B cell (primary cell): ENCODE measurements around the gene NFAT5. TPM values are rescaled to one million over a fixed set of nuclear protein-coding genes. Genes with fewer than 3 reads are reported as not detected.
A peak's percentile ranks its signal among the peaks of the same experiment; 100 is the strongest.

ENCODE experiments used
- ATAC-seq: fragments of 200-7000 bp; cut with Tn5 transposase; one replicate; pipeline ENCODE4 v1.10.0; 2021; ENCODE audit warnings: low read depth, mild to moderate bottlenecking, moderate number of reproducible peaks, moderate library complexity
- CTCF ChIA-PET: fragments of 350-600 bp; sonication (Branson Sonifier 250); formaldehyde crosslinking; loops from one replicate; lab custom pipeline; 2021; ENCODE audit warnings: antibody characterized with exemption, inconsistent platforms; lab: Charles Lee
- POLR2A ChIA-PET: fragments of 350-600 bp; sonication (Branson Sonifier 250); formaldehyde crosslinking; loops from one replicate; lab custom pipeline; 2021; ENCODE audit warnings: antibody characterized with exemption; lab: Charles Lee
- DNase-seq: peaks from one replicate; pipeline ENCODE4 v3.0.0; 2013
- H2AFZ ChIP-seq: 2 replicates; pipeline ENCODE4 v1.6.1; 2012; ENCODE audit warnings: mild to moderate bottlenecking, low read depth, low read length; ENCODE audit not compliant: insufficient read depth, poor library complexity, severe bottlenecking
- H3K27ac ChIP-seq, 2 donors: 1 replicate in 1 of 2; 2 replicates in 1 of 2; pipeline ENCODE4 v1.5.1; 2012 to 2013; ENCODE audit warnings: low read length in 2 of 2, mild to moderate bottlenecking in 2 of 2, moderate library complexity in 1 of 2
- H3K27me3 ChIP-seq, 4 experiments: fragments of 200-600 bp in 1 of 4; sonication (generic) in 1 of 4; replicated peaks in 1 of 4; 1 replicate in 2 of 4; 2 replicates in 2 of 4; pipeline versions ENCODE4 v1.6.1 to v1.7.0; 2013 to 2016; ENCODE audit warnings: low read length in 3 of 4, mild to moderate bottlenecking in 2 of 4, mixed read lengths in 1 of 4, moderate library complexity in 1 of 4; ENCODE audit not compliant: insufficient read depth in 4 of 4, control insufficient read depth in 3 of 4; ENCODE audit errors: control extremely low read depth in 1 of 4
- H3K36me3 ChIP-seq, 2 experiments: replicated peaks in 1 of 2; 1 replicate in 1 of 2; 2 replicates in 1 of 2; pipeline versions ENCODE4 v1.6.1 to v1.7.1; 2013; ENCODE audit warnings: low read length in 1 of 2; ENCODE audit not compliant: insufficient read depth in 2 of 2, control insufficient read depth in 1 of 2; ENCODE audit errors: control extremely low read depth in 1 of 2, extremely low read depth in 1 of 2
- H3K4me1 ChIP-seq, 2 donors: fragments of 200-600 bp in 1 of 2; sonication (generic) in 1 of 2; 1 replicate in 1 of 2; 2 replicates in 1 of 2; pipeline versions ENCODE4 v1.5.1 to v1.6.1; 2013 to 2017; ENCODE audit warnings: low read length in 2 of 2; ENCODE audit not compliant: control insufficient read depth in 2 of 2, insufficient read depth in 2 of 2
- H3K4me2 ChIP-seq: replicated peaks from 2 replicates; pipeline ENCODE3; 2012; ENCODE audit warnings: mild to moderate bottlenecking, low read depth, low read length; ENCODE audit not compliant: poor library complexity, severe bottlenecking
- H3K4me3 ChIP-seq, 5 experiments: fragments of 200-600 bp in 1 of 5; sonication (generic) in 1 of 5; 1 replicate in 3 of 5; 2 replicates in 2 of 5; pipeline versions ENCODE4 v1.5.1 to v1.7.0; 2011 to 2016; ENCODE audit warnings: low read length in 4 of 5, mild to moderate bottlenecking in 4 of 5, low read depth in 2 of 5, control low read depth in 1 of 5, moderate library complexity in 1 of 5; ENCODE audit not compliant: insufficient read depth in 1 of 5; ENCODE audit errors: control extremely low read depth in 1 of 5, extremely low read depth in 1 of 5
- H3K79me2 ChIP-seq: fragments of 200-600 bp; sonication (generic); one replicate; pipeline ENCODE4 v1.6.0; 2016; ENCODE audit warnings: low read length; ENCODE audit not compliant: control insufficient read depth, insufficient read depth
- H3K9ac ChIP-seq: fragments of 200-600 bp; sonication (generic); 2 replicates; pipeline ENCODE4 v1.6.1; 2017; ENCODE audit warnings: mild to moderate bottlenecking, low read length, moderate library complexity
- H3K9me3 ChIP-seq, 3 donors: one replicate each; pipeline versions ENCODE4 v1.6.1 to v1.7.1; 2013; ENCODE audit warnings: low read length in 2 of 3; ENCODE audit not compliant: control insufficient read depth in 2 of 3, insufficient read depth in 1 of 3; ENCODE audit errors: control extremely low read depth in 1 of 3
- H4K20me1 ChIP-seq: 2 replicates; pipeline ENCODE4 v1.6.0; 2012; ENCODE audit warnings: mild to moderate bottlenecking, low read length; ENCODE audit not compliant: insufficient read depth, control insufficient read depth, poor library complexity, severe bottlenecking
- H3K27ac Mint-ChIP-seq: one replicate; pipeline ENCODE4 v1.8.0; 2021; ENCODE audit warnings: mixed read lengths
- H3K27me3 Mint-ChIP-seq: one replicate; pipeline ENCODE4 v1.8.0; 2021; ENCODE audit warnings: mixed read lengths
- H3K4me1 Mint-ChIP-seq: one replicate; pipeline ENCODE4 v1.8.0; 2021; ENCODE audit warnings: mixed read lengths
- H3K4me3 Mint-ChIP-seq: one replicate; pipeline ENCODE4 v1.8.0; 2021; ENCODE audit warnings: mixed read lengths
- H3K9me3 Mint-ChIP-seq: one replicate; pipeline ENCODE4 v1.8.0; 2022; ENCODE audit warnings: mixed read lengths; ENCODE audit not compliant: insufficient read depth
- EZH2 ChIP-seq: IDR thresholded peaks from 2 replicates; pipeline ENCODE4 v1.6.1; 2012; ENCODE audit warnings: borderline replicate concordance, low read depth, mild to moderate bottlenecking, moderate library complexity, low read length; ENCODE audit not compliant: insufficient read depth, poor library complexity, severe bottlenecking
- WGBS: methylation state at CpG from one replicate; pipeline ENCODE4 v1.1.5; 2013; ENCODE audit warnings: missing lambda C conversion rate; ENCODE audit not compliant: insufficient coverage; 5-methylcytosine and 5-hydroxymethylcytosine counted together
- intact Hi-C: fragments of 100-400 bp; cut with micrococcal nuclease; formaldehyde crosslinking; loops from one replicate; pipeline ENCODE4 v1.10.0; 2022
- polyA plus RNA-seq: library from polyadenylated mRNA; depleted of rRNA; stranded (reverse); fragments of >200 nt; gene quantifications from 2 replicates; pipeline ENCODE4 v1.2.3, GENCODE V29; 2012
- total RNA-seq, 2 donors: library from RNA; stranded (reverse); fragments of 120-200 nt in 1 of 2; gene quantifications; 1 replicate in 1 of 2; 2 replicates in 1 of 2; pipeline versions ENCODE4 v1.2.3 to v1.2.4, GENCODE V29; 2013 to 2022
- TF ChIP-seq, protein P1 (sequence below): fragments of 200-600 bp; IDR thresholded peaks from one replicate; pipeline ENCODE4 v1.8.0; 2022; ENCODE audit warnings: antibody characterized with exemption, mild to moderate bottlenecking

Gene NFAT5
- total and polyA plus RNA-seq, 2 donors (not counting 1 experiment from before 2014, with no cell fraction given) = 6.3 to 50.0 TPM

DNA sequence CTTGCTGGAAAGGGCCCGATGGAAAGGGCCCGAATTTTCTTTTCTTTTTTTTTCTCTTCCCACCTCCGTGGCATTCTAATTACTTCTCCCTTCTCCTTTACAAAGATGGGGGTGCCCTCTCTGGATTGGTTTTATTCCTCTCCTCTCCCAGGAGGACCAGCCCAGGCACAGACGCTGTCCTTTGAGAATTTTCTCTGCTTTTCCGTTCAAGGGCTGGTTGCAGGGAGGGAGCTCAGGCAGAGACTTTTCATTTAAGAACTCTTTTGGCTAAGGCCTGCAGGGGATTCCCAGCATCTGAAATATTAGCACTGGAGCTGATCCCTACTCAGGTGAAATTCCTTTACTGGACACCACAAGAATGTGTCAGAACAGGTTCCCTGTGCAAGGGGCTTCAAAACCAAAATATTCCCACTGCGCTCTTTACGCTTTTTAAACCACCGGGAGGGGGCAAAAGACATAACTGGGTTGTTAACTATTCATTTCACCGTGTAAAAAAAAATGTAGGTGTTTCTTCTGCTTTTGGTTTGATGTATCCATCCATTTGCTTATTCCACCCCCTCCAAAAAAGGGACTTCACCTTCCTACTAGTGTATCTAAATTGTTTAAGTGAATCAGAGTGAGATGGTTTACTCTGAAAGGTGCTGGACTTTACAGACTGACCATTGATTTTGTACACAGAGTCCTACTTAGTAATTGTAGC lies 1.4 kb downstream of the NFAT5 start:
- H3K4me3 ChIP-seq = peak overlapping the region; percentile 63 to 88 (median 73)
- WGBS = 0% methylated on average over 2 of the region's 9 CpGs
- CTCF ChIA-PET = interaction anchor here (1.0 to 5.6 kb wide), 3 partner anchors 15 to 171 kb away, joined by 3 to 26 read pairs (median 5); no protein-coding TSS in a partner anchor

More for the DNA sequence above, 1.4 kb downstream of the NFAT5 start:
- Histone ChIP-seq H2AFZ (peak overlapping the region; percentile 84), H3K9ac (peak overlapping the region; percentile 90), H3K27ac (peak overlapping the region; percentile 66 to 95), H3K4me2 (peak overlapping the region; percentile 78), H4K20me1 (peaks cover 4% of the 10 kb centered on the region), H3K4me1 (peaks cover 33 to 39% of the 10 kb centered on the region in 2 donors), H3K36me3 (peaks cover 0 to 2% of the 10 kb centered on the region in 2 experiments), H3K79me2 (peaks cover 62% of the 10 kb centered on the region), H3K9me3 (no peaks in the 10 kb centered on the region), H3K27me3 (no peaks in the 10 kb centered on the region)
- H3K9me3 Mint-ChIP-seq = no peaks in the 10 kb centered on the region
- intact Hi-C loops = loop anchor here (2.0 to 10.0 kb wide), 3 partner anchors 188 to 382 kb away; partner anchors contain the start of genes NOB1, SNTB2 and WWP2
- TF ChIP-seq, protein P1, sequence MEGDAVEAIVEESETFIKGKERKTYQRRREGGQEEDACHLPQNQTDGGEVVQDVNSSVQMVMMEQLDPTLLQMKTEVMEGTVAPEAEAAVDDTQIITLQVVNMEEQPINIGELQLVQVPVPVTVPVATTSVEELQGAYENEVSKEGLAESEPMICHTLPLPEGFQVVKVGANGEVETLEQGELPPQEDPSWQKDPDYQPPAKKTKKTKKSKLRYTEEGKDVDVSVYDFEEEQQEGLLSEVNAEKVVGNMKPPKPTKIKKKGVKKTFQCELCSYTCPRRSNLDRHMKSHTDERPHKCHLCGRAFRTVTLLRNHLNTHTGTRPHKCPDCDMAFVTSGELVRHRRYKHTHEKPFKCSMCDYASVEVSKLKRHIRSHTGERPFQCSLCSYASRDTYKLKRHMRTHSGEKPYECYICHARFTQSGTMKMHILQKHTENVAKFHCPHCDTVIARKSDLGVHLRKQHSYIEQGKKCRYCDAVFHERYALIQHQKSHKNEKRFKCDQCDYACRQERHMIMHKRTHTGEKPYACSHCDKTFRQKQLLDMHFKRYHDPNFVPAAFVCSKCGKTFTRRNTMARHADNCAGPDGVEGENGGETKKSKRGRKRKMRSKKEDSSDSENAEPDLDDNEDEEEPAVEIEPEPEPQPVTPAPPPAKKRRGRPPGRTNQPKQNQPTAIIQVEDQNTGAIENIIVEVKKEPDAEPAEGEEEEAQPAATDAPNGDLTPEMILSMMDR = peak; percentile 58
- no peak for TF ChIP-seq EZH2
- H3K4me1 Mint-ChIP-seq = peaks cover 49% of the 10 kb centered on the region
- ATAC-seq (no peak), DNase-seq (peak; percentile 60)
- peak overlapping the region; percentile 97 for H3K4me3 Mint-ChIP-seq
- no peaks in the 10 kb centered on the region for H3K27me3 Mint-ChIP-seq
- POLR2A ChIA-PET = no interaction called here
- H3K27ac Mint-ChIP-seq = peak overlapping the region; percentile 93
